22Rv1 (cell line): ENCODE results near the gene DCAF12L1.

Source experiments
- ZFX ChIP-seq: fragments of 450-650 bp; IDR thresholded peaks from 2 replicates; pipeline ENCODE4 v1.6.1; 2017; ENCODE audit warnings: antibody characterized with exemption, borderline replicate concordance
- TF ChIP-seq, protein P1 (sequence below): fragments of 450-650 bp; IDR thresholded peaks from 2 replicates; pipeline ENCODE4 v1.5.1; 2017; ENCODE audit warnings: mild to moderate bottlenecking

DNA sequence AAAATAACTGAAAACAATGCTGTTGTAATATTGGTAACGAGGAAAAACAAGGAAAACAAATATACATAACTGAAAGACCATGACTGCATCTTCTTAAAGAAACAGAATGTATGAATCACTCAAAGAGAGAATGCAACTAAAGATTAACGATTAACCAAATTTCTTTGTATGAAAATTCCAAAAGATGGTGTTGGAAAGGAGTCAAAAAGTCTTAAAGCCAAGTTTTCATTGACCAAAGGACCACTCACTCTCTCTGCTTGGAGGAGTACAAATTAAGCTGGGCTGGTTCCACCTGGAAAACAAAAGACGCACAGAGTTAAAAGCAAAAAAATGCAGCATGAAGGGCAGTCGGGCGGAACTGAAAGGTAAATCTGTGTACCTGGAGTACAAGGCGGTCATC, 1.8 kb downstream of the DCAF12L1 start:
- TF ChIP-seq, protein P1, sequence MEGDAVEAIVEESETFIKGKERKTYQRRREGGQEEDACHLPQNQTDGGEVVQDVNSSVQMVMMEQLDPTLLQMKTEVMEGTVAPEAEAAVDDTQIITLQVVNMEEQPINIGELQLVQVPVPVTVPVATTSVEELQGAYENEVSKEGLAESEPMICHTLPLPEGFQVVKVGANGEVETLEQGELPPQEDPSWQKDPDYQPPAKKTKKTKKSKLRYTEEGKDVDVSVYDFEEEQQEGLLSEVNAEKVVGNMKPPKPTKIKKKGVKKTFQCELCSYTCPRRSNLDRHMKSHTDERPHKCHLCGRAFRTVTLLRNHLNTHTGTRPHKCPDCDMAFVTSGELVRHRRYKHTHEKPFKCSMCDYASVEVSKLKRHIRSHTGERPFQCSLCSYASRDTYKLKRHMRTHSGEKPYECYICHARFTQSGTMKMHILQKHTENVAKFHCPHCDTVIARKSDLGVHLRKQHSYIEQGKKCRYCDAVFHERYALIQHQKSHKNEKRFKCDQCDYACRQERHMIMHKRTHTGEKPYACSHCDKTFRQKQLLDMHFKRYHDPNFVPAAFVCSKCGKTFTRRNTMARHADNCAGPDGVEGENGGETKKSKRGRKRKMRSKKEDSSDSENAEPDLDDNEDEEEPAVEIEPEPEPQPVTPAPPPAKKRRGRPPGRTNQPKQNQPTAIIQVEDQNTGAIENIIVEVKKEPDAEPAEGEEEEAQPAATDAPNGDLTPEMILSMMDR = no peak
- no peak for TF ChIP-seq ZFX
